Measurements from ENCODE around the gene PIM3.

The PIM3 gene

DNA sequence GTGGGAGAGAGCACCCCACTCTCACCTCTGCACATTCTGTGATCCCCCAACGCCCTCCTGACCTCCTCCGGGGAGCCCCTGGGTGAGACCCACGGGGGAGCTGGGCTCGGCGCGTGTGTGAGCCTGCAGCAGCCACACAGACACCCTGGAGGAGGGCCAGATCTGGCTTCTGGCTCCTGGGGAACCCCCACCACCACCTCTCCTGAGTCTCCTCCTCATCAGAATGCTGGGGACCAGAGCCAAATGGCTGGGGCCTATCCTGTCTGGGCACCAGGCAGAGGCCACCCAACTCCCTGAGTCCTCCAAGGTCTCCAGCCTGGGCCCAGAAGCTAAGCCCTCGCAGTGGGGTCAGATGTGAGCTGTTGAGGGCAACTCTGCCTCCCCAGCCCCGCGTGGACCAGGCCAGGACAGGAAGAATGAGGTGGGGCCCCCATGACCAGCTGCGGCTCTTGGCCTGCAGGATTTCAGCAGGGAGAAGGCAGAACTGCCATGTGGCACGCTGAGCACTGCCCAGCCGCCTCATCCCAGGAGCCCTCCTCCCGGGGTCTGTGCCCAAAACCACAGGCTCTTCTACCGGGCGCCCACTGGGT is 5.5 kb upstream of the PIM3 start:
- in situ Hi-C loops (cut with MboI; ENCODE audit: low sequenced_read_pairs) = no loop called here

DNA sequence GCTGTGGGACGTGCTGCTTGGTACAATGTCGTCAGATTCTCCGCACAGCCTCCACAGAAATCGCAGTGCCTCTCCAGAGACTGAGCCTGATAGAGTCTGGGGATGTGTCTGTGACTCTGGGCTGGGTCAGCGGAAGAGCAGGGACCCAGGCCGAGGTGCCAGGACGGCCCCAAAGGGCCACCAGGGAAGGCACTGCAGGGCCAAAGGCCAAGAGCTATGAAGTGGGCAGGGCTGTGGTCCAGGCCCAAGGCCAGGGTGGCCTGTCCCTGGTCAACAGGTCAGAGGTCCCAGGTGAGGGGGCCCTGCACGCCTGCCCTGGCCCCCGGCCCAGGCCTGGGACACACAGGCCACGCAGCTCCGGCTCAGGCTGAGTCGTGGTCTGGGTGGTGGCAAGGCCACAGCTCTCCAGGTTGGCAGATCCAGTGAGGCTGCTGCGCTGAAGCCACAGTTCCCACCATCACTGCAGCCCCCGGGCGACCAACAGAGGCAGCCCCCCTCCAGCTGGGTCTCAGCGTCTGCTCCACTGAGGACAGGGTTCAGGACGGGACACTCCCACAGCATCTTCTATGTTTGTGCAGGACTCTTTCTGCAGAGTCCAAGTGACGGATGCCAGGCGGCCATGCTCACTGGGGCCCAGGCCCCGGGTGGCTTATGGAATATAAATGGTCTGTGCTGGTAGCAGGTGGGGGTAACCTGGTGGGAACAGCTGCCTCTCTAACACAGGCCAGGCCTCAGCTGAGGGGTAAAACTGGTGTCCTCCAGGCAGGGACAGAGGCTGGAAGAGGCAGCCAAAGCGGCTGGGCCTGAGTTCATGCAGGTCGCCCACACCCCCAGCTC is 4.8 kb upstream of the PIM3 start:
- in situ Hi-C loops (cut with MboI; ENCODE audit: low sequenced_read_pairs) = no loop called here

GRCh38 chr22:49956418-49956770 is 4.2 kb upstream of the PIM3 start:
- in situ Hi-C loops (cut with MboI; ENCODE audit: low sequenced_read_pairs) = no loop called here

- in situ Hi-C loops (cut with MboI; ENCODE audit: low sequenced_read_pairs) = no loop called here
These were observed 3.4 kb upstream of the PIM3 start for GRCh38 chr22:49956914-49957825.

DNA sequence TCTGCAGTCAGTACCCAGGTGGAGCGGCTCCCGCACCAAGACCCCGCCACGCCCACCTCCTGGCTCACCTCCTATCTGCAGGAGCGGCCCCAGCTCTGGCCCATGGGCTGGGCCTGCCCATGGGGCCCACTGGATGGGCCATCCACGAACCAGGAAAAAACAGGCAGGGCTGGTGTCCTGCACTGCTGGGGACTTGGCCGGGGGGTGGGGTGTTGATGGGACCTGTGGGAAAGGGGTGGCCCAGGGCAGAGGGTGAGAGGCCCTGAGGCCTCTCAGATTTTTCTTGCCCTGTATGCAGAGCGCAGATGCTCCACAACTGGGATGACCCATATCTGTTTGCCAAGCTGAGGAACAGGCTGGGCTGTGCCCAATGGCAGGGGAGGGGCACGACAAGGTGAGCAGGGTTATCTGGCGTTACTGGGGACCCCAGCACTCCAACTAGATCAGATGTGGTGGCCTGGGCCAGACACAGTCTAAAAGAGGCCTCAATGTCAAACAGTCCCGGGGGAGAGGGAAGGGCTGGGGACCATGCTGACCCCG is 2.7 kb upstream of the PIM3 start:
- in situ Hi-C loops (cut with MboI; ENCODE audit: low sequenced_read_pairs) = no loop called here

- in situ Hi-C loops (cut with MboI; ENCODE audit: low sequenced_read_pairs) = no loop called here
These were observed 2.1 kb upstream of the PIM3 start for GRCh38 chr22:49958366-49958921.

GRCh38 chr22:49958931-49959781 is 1.4 kb upstream of the PIM3 start:
- in situ Hi-C loops (cut with MboI; ENCODE audit: low sequenced_read_pairs) = no loop called here

- in situ Hi-C loops (cut with MboI; ENCODE audit: low sequenced_read_pairs) = no loop called here
These were observed 802 bp upstream of the PIM3 start for GRCh38 chr22:49959782-49960158.

DNA sequence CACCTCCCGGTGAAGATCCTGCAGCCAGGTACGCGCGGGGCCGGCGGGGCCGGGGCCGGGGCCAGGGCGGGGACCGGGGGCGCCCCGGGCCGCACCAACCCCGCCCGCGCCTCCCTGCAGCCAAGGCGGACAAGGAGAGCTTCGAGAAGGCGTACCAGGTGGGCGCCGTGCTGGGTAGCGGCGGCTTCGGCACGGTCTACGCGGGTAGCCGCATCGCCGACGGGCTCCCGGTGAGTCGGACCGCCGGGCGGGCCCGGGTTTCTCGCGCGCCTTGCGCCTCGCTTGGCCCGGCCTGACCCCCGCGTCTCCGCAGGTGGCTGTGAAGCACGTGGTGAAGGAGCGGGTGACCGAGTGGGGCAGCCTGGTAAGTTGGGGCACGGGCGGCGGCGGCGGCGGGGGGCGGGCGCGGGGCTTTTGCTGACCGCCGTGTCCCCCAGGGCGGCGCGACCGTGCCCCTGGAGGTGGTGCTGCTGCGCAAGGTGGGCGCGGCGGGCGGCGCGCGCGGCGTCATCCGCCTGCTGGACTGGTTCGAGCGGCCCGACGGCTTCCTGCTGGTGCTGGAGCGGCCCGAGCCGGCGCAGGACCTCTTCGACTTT is 531 bp downstream of the PIM3 start:
- in situ Hi-C loops (cut with MboI; ENCODE audit: low sequenced_read_pairs) = no loop called here

GRCh38 chr22:49961601-49962011 is 1.0 kb downstream of the PIM3 start:
- in situ Hi-C loops (cut with MboI; ENCODE audit: low sequenced_read_pairs) = no loop called here

GRCh38 chr22:49962012-49962750 is 1.6 kb downstream of the PIM3 start:
- in situ Hi-C loops (cut with MboI; ENCODE audit: low sequenced_read_pairs) = no loop called here

DNA sequence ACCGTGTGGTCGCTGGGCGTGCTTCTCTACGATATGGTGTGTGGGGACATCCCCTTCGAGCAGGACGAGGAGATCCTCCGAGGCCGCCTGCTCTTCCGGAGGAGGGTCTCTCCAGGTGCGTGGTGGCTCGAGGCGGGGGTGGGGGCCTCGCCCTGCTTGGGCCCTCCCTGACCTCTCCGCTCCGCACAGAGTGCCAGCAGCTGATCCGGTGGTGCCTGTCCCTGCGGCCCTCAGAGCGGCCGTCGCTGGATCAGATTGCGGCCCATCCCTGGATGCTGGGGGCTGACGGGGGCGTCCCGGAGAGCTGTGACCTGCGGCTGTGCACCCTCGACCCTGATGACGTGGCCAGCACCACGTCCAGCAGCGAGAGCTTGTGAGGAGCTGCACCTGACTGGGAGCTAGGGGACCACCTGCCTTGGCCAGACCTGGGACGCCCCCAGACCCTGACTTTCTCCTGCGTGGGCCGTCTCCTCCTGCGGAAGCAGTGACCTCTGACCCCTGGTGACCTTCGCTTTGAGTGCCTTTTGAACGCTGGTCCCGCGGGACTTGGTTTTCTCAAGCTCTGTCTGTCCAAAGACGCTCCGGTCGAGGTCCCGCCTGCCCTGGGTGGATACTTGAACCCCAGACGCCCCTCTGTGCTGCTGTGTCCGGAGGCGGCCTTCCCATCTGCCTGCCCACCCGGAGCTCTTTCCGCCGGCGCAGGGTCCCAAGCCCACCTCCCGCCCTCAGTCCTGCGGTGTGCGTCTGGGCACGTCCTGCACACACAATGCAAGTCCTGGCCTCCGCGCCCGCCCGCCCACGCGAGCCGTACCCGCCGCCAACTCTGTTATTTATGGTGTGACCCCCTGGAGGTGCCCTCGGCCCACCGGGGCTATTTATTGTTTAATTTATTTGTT is 2.4 kb downstream of the PIM3 start:
- in situ Hi-C loops (cut with MboI; ENCODE audit: low sequenced_read_pairs) = no loop called here

DNA sequence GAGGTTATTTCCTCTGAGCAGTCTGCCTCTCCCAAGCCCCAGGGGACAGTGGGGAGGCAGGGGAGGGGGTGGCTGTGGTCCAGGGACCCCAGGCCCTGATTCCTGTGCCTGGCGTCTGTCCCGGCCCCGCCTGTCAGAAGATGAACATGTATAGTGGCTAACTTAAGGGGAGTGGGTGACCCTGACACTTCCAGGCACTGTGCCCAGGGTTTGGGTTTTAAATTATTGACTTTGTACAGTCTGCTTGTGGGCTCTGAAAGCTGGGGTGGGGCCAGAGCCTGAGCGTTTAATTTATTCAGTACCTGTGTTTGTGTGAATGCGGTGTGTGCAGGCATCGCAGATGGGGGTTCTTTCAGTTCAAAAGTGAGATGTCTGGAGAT is 3.1 kb downstream of the PIM3 start:
- in situ Hi-C loops (cut with MboI; ENCODE audit: low sequenced_read_pairs) = no loop called here

DNA sequence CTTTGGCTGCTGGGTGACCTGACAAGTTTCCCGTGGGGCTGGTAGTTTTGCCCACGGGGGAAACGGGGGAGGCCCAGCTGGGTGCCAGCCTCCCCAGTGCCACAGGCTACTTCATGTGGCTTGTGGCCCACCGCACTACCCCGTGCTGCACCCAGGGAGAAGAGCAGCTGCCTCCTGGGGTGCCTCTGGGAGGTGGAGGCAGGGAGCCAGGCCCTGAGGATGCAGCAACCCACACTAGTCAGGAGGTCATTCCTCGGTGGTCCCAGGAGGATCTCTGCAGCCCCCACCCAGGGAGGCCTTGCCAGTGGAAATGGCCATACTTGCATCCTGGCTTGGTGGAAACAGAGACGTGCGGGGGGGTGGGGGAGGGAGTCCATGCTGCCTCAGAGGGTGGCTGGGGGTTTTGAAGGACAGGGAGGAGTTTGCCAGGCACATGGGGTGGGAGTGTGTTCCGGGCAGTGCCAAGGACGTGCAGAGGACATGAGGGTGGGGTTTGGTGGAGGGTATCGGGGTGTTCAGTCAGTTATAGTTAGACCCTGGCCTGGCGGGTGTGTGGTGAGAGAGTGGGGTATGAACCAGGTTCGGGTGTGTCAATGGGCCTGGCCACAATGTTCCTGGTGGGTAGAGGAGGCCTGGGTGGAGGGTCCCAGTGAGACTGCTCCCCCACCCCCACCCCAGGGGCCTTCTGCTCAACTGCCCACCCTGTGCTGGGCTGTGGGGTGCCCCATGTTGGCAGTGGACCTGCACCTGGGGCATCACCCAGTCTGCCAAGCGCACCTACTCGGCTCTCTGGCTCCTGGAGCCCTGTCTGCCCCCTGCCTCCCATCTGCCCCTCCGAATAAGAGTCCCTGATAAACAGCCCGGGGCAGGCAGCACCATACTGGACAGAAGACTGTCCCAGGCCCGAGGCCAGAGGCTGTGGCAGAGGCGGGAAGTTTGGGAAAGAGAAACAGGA is 3.8 kb downstream of the PIM3 start:
- in situ Hi-C loops (cut with MboI; ENCODE audit: low sequenced_read_pairs) = no loop called here

DNA sequence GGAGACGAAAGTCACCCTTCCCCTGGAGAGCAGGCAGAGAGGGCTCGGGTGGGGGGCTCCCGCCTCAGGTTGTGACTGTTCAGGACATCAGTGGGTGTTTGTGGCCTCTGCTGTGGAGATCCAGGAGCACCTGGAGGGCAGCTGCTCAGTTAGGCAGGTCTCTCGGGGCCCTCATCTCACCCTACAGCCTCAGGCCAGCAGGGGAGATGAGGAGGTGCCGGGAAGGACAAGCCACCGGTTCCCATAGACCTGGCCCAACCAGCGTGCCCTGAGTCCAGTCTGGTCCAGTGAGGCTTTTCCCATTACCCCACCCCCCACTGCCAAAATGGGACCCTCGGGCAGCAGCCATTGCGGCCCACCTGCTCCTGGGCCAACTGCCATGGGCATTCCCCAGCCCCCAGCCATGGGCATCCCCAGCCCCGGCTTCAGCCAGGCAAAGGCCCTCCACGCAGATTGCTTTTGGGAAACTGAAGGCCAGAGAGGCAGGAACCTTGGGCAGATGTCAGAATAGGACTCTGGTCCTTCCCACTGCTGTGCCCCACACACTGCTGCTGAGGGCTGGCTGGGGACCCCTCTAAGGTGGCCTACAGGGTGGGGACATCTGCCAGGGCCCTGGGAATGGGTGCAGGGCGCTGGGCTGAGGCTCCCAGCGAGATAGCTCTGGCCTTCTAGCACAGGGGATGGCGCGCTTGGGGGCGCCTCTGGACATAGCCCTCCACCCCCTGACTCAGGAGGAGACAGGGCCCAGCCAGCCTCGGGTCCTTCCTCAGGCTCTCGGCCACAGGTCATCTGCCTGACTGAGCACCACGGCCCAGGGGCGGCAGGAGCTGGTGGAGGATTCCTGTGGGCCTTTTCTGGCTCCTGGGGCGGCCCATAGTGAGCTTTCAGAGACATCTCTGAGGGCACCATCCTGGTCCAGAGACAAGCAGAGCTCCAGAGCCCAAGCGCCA is 4.8 kb downstream of the PIM3 start:
- in situ Hi-C loops (cut with MboI; ENCODE audit: low sequenced_read_pairs) = no loop called here

Measured in HL-60/S4 treated with retinoic acid at 250 ng/mL for 4 days and 3 days (cell line).